ENCODE data around the gene PEX5. TPM values are rescaled to one million over a fixed set of nuclear protein-coding genes. Genes with fewer than 3 reads are reported as not detected.

Gene PEX5
- total RNA-seq, 2 experiments from 2014 or later: 19.1 to 21.0 TPM

DNA sequence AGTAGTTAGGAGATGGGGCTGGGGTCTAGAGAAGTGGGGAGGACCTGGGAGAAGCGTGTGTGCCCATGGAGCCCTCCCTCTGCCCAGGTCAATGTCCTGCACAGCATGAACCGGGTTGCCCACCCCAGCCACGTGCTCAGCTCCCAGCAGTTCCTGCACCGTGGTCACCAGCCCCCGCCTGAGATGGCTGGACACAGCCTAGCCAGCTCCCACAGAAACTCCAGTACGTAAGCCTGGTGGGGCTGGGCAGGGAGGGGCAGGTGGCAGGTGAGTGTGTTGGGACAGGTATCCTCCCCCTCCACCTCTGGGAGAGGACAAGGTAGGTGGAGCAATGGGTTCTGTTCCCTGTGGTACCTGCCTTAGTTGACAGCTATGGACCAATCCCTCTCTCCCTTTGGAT lies 38.6 kb upstream of the PEX5 start:
- Mint-ChIP-seq H3K4me3 (no peak overlapping the region), H3K9me3 (ENCODE audit: insufficient read depth) (no peaks in the 10 kb centered on the region), H3K4me1 (ENCODE audit: low read depth) (peaks cover 10% of the 10 kb centered on the region), H3K36me3 (ENCODE audit: low read depth) (peaks cover 54% of the 10 kb centered on the region), H3K27ac (no peak overlapping the region), H3K27me3 (ENCODE audit: low read depth) (no peaks in the 10 kb centered on the region)
- ChIA-PET CTCF (interaction anchor here (2.2 kb wide), 1 partner anchor 9 kb away, joined by 7 read pairs; no protein-coding TSS in a partner anchor), POLR2A (no interaction called here)
- ATAC-seq (no peak), DNase-seq (no peak)

DNA sequence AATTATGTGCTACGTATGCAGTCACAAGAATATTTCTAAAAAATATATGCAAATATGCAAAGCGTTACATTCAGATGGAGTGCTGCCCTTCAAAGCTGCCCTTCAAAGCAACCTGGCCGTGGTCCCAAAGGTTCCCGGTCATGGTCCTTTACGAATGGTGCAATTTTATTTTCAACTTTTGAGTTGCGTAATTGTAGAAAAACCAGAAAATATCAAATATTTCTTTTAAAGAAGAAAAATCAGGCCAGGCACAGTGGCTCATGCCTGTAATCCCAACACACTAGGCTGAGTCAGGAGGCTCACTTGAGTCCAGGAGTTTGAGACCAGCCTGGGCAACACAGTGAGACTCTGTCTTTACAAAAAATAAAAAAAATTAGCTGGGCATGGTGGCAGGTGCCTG lies 38.0 kb upstream of the PEX5 start:
- Mint-ChIP-seq H3K4me1 (ENCODE audit: low read depth) (peaks cover 10% of the 10 kb centered on the region), H3K4me3 (no peak overlapping the region), H3K9me3 (ENCODE audit: insufficient read depth) (no peaks in the 10 kb centered on the region), H3K36me3 (ENCODE audit: low read depth) (peaks cover 54% of the 10 kb centered on the region), H3K27me3 (ENCODE audit: low read depth) (no peaks in the 10 kb centered on the region), H3K27ac (no peak overlapping the region)
- DNase-seq (no peak), ATAC-seq (no peak)
- ChIA-PET POLR2A (no interaction called here), CTCF (interaction anchor here (2.2 kb wide), 1 partner anchor 9 kb away, joined by 7 read pairs; no protein-coding TSS in a partner anchor)

DNA sequence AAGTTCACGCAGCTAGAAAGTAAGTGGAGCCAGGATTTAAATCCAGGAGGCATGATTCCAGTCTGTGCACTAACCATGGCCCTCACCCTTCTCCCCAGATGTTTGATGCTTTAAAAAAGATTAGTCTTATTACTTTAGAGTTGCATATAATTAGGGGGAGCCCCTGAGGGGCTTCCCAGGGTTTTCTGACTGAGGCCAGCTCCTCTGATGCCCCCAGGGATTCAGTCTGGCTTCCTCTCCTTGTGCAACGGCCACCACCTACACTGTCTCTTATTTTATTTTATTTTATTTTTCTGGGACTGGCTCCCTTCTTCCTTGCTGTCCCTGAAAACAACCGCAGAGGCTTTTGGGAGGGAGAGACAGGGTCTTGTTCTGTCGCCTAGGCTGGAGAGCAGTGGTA lies 36.7 kb upstream of the PEX5 start:
- no peaks in the 10 kb centered on the region for H3K9me3 Mint-ChIP-seq (ENCODE audit: insufficient read depth)
- no peak overlapping the region for H3K4me3 Mint-ChIP-seq
- ChIA-PET POLR2A (no interaction called here), CTCF (interaction anchor here (0.9 to 2.8 kb wide), 3 partner anchors 8 to 10 kb away, joined by 4 to 15 read pairs (median 5); no protein-coding TSS in a partner anchor)
- H3K27ac Mint-ChIP-seq: no peak overlapping the region
- H3K36me3 Mint-ChIP-seq (ENCODE audit: low read depth): peaks cover 49% of the 10 kb centered on the region
- H3K4me1 Mint-ChIP-seq (ENCODE audit: low read depth): peaks cover 10% of the 10 kb centered on the region
- ATAC-seq (no peak), DNase-seq (no peak)
- H3K27me3 Mint-ChIP-seq (ENCODE audit: low read depth): no peaks in the 10 kb centered on the region

DNA sequence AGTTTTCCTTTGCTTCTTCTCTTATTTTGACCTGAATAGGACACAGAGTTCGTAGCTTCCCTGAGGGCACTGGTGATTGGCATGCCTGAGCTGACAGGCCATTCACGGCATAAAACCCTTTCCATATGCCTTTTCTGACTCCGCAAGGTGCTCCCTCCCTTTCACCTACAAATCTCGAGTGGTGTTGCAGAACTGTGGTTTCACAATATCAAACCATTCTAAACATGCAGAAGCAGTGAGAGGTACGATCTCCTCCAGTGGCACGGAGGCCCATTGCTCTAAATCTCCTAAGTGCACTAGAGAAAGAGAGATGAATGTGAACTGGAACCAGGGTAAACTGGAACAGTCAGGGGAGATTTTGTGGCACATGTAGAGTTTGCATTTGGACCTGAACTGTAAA lies 35.4 kb upstream of the PEX5 start:
- CTCF ChIA-PET: interaction anchor here (2.8 kb wide), 1 partner anchor 9 kb away, joined by 15 read pairs; no protein-coding TSS in a partner anchor
- no peak overlapping the region for H3K4me3 Mint-ChIP-seq
- no peaks in the 10 kb centered on the region for H3K27me3 Mint-ChIP-seq (ENCODE audit: low read depth)
- no peak for DNase-seq
- H3K36me3 Mint-ChIP-seq (ENCODE audit: low read depth): peaks cover 37% of the 10 kb centered on the region
- ATAC-seq: no peak
- POLR2A ChIA-PET: no interaction called here
- H3K9me3 Mint-ChIP-seq (ENCODE audit: insufficient read depth): no peaks in the 10 kb centered on the region
- no peaks in the 10 kb centered on the region for H3K4me1 Mint-ChIP-seq (ENCODE audit: low read depth)
- H3K27ac Mint-ChIP-seq: no peak overlapping the region

DNA sequence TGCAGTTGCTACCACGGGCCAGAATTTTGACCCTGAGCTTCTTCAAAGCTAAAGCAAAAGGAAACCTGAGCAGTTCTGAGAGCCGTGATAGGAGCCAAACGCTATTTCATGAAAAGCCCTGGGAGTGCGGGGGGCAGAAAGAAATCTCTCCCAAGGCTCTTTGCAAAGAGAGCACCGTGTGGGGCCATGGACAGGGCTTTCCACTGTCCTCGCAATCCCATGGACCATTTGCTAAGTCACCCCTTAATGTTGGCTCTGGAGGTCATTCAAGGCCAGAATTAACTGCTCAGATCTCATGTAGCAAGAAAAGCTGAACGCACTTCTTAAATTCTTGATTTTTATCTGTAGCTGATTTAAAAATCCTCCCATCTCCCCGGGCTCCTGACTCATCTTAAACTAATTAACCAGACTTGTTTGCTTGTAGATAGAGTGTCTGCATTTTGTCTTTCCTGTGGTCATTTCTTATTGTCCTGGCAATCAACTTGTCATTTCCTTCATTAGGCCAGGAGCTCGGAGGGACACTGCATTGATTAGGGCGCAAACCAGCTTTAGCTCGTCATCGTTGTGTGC lies 34.5 kb upstream of the PEX5 start:
- Mint-ChIP-seq H3K4me3 (no peak overlapping the region), H3K9me3 (ENCODE audit: insufficient read depth) (no peaks in the 10 kb centered on the region), H3K36me3 (ENCODE audit: low read depth) (peaks cover 31% of the 10 kb centered on the region), H3K27ac (peak overlapping the region; percentile 10), H3K27me3 (ENCODE audit: low read depth) (no peaks in the 10 kb centered on the region), H3K4me1 (ENCODE audit: low read depth) (no peaks in the 10 kb centered on the region)
- no peak for ATAC-seq
- no peak for DNase-seq
- CTCF ChIA-PET: interaction anchor here (2.8 kb wide), 1 partner anchor 10 kb away, joined by 15 read pairs; no protein-coding TSS in a partner anchor
- POLR2A ChIA-PET: interaction anchor here (1.1 kb wide), 1 partner anchor 23 kb away, joined by 3 read pairs; no protein-coding TSS in a partner anchor

DNA sequence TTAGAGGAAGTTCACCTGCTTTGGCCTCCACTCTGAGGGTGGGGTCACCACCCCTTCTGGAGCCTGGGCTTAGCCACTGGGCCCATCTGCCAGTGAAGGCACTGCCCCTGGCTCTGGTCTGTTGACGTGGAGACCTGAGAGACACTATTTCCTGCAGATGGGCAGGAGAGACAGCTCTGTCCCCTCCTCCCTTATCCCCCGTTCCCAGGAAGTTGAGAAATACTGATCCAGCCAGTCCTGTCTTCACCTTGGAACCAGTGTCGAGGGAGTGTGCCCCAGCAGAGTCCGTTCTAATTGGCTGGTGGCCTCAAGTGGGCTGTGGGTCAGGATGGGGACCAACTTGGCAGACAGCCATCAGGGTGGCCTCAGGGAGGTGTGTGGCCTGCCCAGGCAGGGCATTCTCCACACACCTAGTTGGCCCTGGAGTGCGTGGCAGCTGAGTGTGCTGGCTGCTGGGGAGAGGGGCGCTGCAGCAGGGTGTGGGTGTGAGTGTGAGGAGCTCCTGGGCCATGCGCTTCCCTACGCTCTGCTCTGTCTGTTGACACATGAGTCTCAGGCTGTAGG lies 33.9 kb upstream of the PEX5 start:
- ATAC-seq: peak; percentile 28
- DNase-seq: no peak
- ChIA-PET POLR2A (interaction anchor here (1.1 kb wide), 1 partner anchor 22 kb away, joined by 3 read pairs; no protein-coding TSS in a partner anchor), CTCF (interaction anchor here (2.8 kb wide), 1 partner anchor 10 kb away, joined by 15 read pairs; no protein-coding TSS in a partner anchor)
- Mint-ChIP-seq H3K4me1 (ENCODE audit: low read depth) (no peaks in the 10 kb centered on the region), H3K4me3 (no peak overlapping the region), H3K27me3 (ENCODE audit: low read depth) (no peaks in the 10 kb centered on the region), H3K36me3 (ENCODE audit: low read depth) (peaks cover 26% of the 10 kb centered on the region), H3K9me3 (ENCODE audit: insufficient read depth) (no peaks in the 10 kb centered on the region), H3K27ac (peak overlapping the region; percentile 18)

DNA sequence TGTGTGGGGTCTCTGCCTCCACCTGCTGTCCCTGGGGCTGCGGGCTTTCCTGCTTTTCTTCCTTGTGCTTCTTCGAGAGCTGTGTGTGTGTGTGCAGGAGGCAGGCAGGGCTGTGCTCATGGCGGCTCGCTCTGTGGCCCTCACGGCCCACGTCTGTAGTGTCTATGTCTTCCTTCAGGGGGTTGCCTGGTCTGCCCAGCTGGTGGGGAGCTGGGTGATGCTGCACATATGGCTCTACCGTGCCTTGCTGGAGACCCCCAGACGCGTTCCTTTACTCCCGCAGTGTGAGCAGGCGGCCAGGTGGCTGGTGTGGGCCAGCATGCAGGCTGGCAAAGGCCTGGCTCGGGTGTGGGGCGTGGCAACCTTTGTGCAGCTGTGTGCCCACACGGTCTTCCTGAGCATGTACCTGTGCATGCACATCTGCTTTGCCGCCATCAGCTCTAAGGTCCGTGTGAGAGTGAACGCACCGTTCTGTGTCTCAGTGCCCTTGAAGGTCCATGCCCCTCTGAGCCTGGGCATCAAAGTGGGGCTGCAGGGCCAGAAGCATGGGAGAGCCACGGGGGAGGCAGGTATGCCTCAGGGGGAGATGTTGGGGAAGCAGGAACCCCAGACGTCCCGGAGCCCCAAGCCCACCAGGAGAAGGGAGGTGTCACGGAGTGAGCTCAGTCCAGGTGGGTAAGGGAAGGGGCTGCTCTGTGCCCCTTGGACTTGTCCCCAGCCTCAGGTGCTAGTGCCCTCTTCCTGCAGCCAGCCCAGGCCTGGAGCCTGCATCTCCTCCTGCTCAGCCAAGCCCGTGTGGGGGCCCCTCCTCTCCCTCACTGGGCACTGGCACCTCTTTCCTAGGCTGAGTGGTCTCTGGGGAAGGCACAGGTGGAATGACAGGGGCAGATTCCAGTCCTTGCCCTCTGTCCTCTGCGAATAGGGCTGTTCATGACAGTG lies 33.0 kb upstream of the PEX5 start:
- POLR2A ChIA-PET: no interaction called here
- ATAC-seq: no peak
- DNase-seq: no peak
- H3K36me3 Mint-ChIP-seq (ENCODE audit: low read depth): peaks cover 22% of the 10 kb centered on the region
- no peaks in the 10 kb centered on the region for H3K4me1 Mint-ChIP-seq (ENCODE audit: low read depth)
- H3K27me3 Mint-ChIP-seq (ENCODE audit: low read depth): no peaks in the 10 kb centered on the region
- CTCF ChIA-PET: interaction anchor here (0.6 kb wide), 1 partner anchor 649 kb away, joined by 6 read pairs; no protein-coding TSS in a partner anchor
- H3K27ac Mint-ChIP-seq: no peak overlapping the region
- H3K9me3 Mint-ChIP-seq (ENCODE audit: insufficient read depth): no peaks in the 10 kb centered on the region
- no peak overlapping the region for H3K4me3 Mint-ChIP-seq

DNA sequence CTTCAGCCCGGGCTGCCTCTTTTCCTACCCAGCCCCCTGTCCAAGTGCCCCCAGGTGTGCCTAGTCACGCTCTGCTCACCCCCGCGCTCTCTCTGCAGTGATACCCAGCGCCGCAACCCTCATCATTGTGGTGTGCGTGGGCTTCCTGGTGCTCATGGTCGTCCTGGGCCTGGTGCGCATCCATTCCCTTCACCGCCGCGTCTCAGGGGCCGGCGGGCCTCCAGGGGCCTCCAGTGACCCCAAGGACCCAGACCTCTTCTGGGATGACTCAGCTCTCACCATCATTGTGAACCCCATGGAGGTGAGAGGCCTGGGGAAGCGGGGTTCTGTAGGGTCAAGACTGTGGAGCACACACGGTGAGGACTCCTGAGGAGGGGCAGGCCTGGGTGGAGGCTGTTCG lies 32.1 kb upstream of the PEX5 start:
- H3K36me3 Mint-ChIP-seq (ENCODE audit: low read depth): peaks cover 22% of the 10 kb centered on the region
- ChIA-PET CTCF (interaction anchor here (1.2 kb wide), 1 partner anchor 13 kb away, joined by 4 read pairs; no protein-coding TSS in a partner anchor), POLR2A (no interaction called here)
- ATAC-seq: no peak
- peaks cover under 1% of the 10 kb centered on the region for H3K4me1 Mint-ChIP-seq (ENCODE audit: low read depth)
- H3K4me3 Mint-ChIP-seq: no peak overlapping the region
- H3K27me3 Mint-ChIP-seq (ENCODE audit: low read depth): peaks cover 1% of the 10 kb centered on the region
- no peaks in the 10 kb centered on the region for H3K9me3 Mint-ChIP-seq (ENCODE audit: insufficient read depth)
- no peak for DNase-seq
- no peak overlapping the region for H3K27ac Mint-ChIP-seq

DNA sequence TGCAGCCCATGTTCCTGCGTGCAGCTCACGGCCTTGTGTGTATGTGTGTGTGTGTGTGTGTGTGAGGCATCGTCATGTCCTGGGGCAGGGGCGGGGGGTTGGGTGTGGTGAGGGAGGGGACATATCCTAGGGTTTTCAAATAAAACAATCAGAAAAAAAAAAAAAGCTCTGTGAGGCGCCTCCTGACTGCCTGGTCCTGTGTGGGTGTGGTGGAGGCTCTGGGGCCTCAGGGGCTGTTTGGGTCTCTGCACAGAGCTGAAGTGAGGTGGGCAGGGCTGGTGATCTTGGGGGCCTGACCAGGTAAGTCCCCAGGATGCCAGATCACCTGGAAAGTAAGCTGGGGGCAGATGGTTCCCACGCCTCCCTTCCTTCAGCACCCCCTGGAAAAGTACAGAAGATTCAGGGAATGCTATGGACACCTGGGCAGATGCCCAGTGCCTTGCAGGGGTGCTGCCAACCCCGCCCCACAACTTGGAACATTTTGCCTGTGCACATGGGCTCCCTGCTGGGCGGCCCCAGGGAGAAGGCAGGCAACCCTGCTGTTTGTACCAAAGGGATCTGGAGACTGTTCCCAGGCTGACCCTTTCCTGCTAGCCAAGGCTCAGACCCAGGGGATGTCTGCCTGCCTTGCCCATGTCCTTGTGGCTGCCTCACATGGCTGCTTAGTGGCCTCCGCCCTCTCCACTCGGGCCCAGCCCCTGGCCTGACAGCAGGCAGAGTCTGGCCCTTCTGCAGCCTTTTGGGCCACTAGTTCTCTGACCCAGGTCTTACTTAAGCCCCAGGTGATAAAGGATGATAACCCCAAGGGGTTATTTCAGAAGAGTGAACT lies 30.5 kb upstream of the PEX5 start:
- peaks cover 11% of the 10 kb centered on the region for H3K27me3 Mint-ChIP-seq (ENCODE audit: low read depth)
- ChIA-PET POLR2A (no interaction called here), CTCF (interaction anchor here (1.2 kb wide), 1 partner anchor 14 kb away, joined by 4 read pairs; no protein-coding TSS in a partner anchor)
- H3K36me3 Mint-ChIP-seq (ENCODE audit: low read depth): peaks cover 19% of the 10 kb centered on the region
- DNase-seq (no peak), ATAC-seq (no peak)
- peaks cover 9% of the 10 kb centered on the region for H3K4me1 Mint-ChIP-seq (ENCODE audit: low read depth)
- no peak overlapping the region for H3K27ac Mint-ChIP-seq
- H3K9me3 Mint-ChIP-seq (ENCODE audit: insufficient read depth): no peaks in the 10 kb centered on the region
- H3K4me3 Mint-ChIP-seq: no peak overlapping the region

DNA sequence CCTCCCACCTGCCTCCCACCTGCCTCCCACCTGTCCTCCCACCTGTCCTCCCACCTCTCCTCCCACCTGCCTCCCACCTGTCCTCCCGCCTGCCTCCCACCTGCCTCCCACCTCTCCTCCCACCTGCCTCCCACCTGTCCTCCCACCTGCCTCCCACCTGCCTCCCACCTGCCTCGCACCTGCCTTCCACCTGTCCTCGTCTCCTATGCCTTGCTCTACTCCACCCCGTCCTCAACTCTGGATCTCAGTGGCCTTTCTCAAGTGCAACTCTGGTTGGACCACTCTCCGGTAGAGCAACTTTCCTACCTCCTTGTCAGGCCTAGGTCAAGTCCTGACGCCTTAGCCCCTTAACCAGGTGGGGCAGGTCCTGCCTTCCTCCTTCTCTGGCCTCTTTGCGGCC lies 29.3 kb upstream of the PEX5 start:
- H3K4me1 Mint-ChIP-seq (ENCODE audit: low read depth): peaks cover 9% of the 10 kb centered on the region
- H3K9me3 Mint-ChIP-seq (ENCODE audit: insufficient read depth): peaks cover under 1% of the 10 kb centered on the region
- CTCF ChIA-PET: no interaction called here
- POLR2A ChIA-PET: interaction anchor here (1.9 kb wide), 1 partner anchor 216 kb away, joined by 7 read pairs; the partner anchor contains the start of genes C12orf57 and RNU7-1
- ATAC-seq: no peak
- no peak overlapping the region for H3K4me3 Mint-ChIP-seq
- H3K27ac Mint-ChIP-seq: no peak overlapping the region
- DNase-seq: no peak
- peaks cover 11% of the 10 kb centered on the region for H3K27me3 Mint-ChIP-seq (ENCODE audit: low read depth)
- H3K36me3 Mint-ChIP-seq (ENCODE audit: low read depth): peaks cover 11% of the 10 kb centered on the region

DNA sequence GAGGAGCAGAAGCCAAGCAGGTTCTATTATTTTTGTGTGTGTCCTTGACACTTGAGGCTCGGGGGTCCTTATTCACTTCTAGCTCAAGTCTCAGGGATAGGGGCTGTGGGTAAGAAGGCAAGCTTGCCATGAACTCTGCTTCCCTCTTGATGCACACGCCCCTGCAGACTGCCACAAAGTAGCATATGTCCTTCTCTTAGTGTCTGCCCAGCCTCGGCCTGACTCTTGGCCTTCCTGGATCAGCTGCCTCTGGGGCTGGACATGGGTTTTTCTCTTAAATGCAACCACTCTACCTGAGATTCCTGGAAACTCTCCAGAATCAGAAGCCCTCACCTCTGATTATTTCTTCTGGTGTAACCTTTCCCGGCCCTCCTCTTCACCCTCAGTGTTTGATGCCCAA lies 28.2 kb upstream of the PEX5 start:
- H3K9me3 Mint-ChIP-seq (ENCODE audit: insufficient read depth): peaks cover 3% of the 10 kb centered on the region
- H3K4me1 Mint-ChIP-seq (ENCODE audit: low read depth): peaks cover 9% of the 10 kb centered on the region
- no peak overlapping the region for H3K27ac Mint-ChIP-seq
- no peak for ATAC-seq
- peaks cover 16% of the 10 kb centered on the region for H3K27me3 Mint-ChIP-seq (ENCODE audit: low read depth)
- no peak for DNase-seq
- CTCF ChIA-PET: interaction anchor here (1.6 kb wide), 1 partner anchor 8 kb away, joined by 4 read pairs; no protein-coding TSS in a partner anchor
- POLR2A ChIA-PET: interaction anchor here (1.9 kb wide), 1 partner anchor 218 kb away, joined by 7 read pairs; the partner anchor contains the start of genes C12orf57 and RNU7-1
- no peak overlapping the region for H3K4me3 Mint-ChIP-seq
- peaks cover 3% of the 10 kb centered on the region for H3K36me3 Mint-ChIP-seq (ENCODE audit: low read depth)

Data from activated CD8-positive, alpha-beta T cell treated with anti-CD3 and anti-CD28 coated beads, Interleukin-2, amount 10 ng/mL, durations not matched to agents 7 days and 5 days (primary cell).